DMS 273 (cell line): Measurements from ENCODE around the gene CRYBG2.

Experiments used
- DNase-seq: peaks from one replicate; lab custom pipeline; 2025; ENCODE audit not compliant: unreplicated experiment; lab: John Stamatoyannopoulos, UW

Gene CRYBG2

DNA sequence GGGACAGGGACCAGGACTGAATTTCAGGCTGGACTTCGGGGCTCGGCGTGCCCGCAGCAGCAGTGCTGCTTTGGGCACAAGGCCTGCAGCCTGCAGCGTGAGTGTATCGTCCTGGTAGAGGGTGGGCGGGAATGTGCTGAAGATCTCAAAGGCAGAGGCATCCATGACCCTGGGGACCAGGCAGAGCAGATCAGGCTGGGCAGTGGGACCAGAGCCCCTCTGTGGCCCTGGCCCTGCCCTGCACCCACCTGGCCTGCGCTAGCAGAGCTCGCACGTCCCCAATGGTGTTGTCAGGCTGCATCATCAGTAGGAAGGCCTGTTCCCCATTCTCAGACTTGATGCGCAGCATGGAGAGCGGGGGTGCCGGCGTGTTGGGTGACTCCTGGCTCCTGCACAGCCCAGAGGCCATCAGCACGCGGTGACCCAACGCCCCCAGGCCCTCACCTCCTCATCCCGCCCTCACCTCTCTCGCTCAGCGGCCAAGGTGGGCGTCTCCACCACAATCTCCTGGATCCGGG, 71.5 kb downstream of the CRYBG2 start:
- DNase-seq = no peak

DNA sequence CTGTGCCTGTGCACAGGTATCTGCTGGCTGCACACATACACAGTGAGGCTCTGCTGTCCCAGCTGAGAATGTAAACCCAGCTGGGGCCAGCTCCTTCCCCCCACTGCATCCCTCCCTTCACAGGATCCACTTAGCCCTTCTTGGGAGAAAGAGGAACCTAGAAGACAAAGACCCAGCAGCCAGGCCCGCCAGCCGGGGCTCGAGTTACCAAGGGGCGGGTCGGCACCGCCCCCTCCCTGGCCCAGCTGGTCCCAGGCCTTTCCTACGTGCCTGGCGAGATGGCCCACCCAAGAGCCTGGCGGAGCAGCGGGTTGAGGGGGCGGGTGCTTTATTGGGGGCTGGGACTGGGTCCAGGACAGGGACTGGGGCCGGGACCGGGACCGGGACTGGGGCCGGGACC, 72.0 kb downstream of the CRYBG2 start:
- peak; percentile 74 for DNase-seq

DNA sequence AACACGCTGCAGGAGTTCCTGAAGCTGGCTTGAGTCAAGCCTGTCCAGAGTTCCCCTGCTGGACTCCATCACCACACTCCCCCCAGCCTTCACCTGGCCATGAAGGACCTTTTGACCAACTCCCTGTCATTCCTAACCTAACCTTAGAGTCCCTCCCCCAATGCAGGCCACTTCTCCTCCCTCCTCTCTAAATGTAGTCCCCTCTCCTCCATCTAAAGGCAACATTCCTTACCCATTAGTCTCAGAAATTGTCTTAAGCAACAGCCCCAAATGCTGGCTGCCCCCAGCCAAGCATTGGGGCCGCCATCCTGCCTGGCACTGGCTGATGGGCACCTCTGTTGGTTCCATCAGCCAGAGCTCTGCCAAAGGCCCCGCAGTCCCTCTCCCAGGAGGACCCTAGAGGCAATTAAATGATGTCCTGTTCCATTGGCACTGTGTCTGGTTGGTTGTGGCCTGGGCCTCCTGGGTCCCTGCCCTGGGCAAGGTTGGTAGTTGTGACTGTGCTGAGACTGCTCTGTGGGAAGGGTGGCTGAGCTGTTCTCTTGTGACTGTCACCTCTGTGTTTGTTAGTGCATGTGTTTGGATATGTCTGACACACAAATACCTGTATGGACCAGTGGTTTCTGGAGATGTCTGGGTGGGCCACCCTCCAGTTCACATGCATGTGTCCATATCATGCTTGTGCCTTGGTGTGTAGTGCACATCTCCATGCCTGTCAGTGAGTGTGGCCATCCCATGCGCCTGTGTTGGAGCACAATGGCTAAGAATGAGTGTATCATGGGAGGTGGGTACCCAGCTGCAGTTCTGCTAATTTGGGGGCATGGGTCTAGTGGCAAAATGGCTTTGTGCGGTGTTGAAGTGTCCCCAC, 72.6 kb downstream of the CRYBG2 start:
- no peak for DNase-seq

DNA sequence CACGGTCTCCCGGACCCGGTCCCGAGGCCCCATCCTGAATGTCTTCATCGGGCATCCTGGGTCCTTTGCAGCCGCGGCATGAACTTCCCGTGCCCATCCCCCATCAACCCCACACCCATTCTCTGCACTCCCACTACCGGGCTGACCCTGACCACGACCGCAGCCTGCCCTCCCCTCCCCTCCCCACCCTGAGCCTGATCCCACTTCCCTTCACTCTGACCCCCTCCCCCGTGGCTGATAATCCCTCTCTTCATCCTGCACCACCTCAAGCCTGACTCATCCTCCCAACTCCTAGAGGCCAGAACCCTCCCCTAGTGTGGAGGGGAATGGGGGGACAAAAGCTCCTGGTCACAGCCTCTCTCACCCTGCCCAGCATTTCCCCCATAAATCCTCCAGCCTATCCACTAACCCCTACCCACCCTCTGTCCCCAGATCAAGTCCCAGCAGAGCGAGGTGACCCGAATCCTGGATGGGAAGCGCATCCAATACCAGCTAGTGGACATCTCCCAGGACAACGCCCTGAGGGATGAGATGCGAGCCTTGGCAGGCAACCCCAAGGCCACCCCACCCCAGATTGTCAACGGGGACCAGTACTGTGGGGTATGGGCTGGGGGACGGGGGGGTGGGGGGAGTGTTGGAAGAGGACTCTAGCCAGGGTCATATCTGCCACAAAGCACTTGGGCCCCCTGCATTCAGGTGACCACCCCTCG, 73.4 kb downstream of the CRYBG2 start:
- peak; percentile 60 for DNase-seq

DNA sequence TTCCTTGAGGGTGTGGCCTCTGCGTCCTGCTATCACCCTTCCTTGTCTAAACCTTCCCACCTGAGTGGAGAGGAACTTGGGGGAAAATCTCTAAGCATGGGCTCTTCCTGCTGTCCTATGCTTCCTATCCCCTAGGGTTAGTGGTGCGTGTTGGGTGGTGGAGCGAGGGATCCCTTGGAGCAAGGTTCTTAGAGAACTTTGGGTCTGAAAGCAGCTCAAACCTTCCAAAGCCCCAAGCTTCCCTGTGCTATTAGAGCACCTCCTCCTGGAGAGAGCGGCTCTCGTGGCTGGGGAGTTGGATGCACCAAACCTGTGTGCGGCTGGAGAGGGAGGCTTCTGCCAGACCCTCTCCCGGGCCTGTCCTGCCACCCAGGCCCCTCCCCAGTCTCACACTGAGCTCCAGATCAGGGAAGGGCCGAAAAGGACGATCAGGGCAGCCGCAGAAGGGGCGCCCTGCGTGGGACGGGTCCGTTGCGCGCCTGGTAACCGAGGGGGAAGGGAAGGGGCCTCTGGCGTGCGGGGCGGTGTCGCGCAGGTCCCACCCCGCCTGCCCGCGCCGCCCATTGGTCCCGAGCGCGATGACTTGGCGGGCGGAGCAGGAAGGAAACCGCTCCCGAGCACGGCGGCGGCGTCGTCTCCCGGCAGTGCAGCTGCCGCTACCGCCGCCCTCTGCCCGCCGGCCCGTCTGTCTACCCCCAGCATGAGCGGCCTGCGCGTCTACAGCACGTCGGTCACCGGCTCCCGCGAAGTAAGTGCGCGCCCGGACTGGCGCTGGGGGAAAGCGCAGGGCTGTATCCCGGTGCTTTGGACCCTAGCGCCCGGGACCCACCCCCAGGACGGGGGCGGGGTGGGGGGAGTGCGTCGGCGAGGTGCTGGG, 74.2 kb downstream of the CRYBG2 start, which contains the start of gene SH3BGRL3:
Gene SH3BGRL3 (plus strand): TSS at position 631 of the 877 bp plus-strand sequence. CDS start 70 bp downstream, at position 701.
- DNase-seq = peak; percentile 96

DNA sequence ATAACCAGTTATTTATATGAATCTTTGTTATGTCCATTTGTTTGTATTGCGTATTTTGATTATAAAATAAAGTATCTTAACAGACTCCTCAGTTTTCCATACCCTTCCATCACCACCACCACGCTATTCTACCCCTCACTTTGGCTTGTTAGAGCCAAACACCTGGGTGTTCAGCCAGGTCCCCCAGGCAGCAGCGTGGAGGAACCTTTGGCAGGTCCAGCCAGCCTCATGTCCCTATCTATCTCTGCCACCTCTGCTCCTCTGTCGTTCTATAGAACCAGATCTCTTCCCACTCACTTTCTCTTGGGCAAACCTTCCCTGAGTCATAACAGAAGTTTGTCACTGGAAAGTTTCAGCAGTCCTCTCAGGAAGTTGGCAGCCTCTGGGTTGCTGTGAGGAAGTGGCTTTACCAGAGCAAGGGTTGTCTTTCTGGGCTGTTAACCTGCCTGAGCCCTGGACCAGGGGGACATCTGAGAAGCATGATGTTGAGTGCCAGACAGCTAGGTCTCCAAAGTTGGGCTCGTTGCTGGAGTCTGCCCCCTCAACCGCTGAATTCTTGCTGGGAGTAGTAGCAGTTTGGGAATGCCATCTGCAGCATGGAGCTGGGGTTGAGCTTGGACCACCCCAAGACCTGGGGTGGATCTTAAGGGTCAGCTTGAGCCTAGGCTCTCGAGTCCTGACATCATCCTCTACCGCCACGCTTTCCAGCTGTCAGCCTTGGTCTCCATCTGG, 75.0 kb downstream of the CRYBG2 start:
- peak; percentile 92 for DNase-seq

DNA sequence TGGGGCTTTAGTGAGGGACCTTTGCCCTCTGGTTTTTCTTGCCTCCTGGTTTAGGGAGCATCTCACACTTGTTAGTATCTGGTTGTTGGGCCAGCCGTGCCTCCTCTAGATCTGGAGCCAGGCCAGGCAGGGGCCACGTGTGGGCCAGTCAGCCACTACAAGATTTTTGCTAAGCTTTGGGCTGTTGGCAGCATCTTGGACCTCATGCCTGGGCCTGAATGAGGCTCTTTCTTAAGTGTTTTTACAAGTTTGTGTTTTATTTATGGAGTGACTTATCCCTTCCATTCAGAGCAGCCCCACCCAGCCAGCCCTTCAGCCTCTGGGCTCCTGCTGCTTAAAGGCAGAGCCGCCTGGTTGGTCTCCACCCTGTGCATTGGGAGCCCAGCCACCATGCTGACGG, 75.6 kb downstream of the CRYBG2 start:
- DNase-seq = peak; percentile 62

DNA sequence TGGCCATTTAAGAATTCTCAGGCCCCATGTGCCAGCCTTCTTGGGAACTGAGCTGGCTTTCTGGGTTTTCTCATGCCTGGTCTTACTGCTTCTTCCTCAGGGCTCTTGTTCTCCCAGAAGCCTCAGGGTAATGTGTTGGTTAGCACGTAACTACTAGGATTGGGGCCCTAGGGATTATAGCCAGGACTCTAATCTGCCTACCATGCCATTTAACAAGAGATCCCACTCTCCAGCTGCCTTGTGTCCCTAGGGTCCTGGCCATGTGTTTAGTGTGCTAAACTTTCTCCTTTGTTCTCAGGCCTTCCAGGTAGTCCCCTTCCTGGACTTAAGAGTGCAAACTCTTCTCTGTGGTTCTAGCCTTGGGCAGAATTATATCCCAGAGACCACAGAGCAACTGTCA, 76.2 kb downstream of the CRYBG2 start:
- peak; percentile 58 for DNase-seq

DNA sequence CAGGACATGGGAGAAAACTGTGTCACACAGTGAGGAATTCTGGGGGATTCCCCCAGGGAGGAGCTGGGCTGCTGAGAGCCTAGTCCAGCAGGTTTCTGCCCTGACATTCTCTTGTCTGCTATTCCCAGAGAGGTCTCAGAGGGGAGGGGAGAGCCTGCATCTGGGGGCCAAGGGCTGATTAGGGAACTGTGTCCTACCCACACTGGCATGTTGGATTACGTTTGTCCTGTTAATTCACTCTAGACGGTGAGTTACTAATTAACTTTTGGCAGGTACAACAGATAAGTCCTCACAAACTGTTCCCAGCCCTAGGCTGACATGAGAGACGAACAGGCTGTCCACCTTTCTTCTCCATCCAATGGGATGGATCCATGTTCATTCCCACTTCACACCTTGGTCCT, 76.7 kb downstream of the CRYBG2 start:
- no peak for DNase-seq

DNA sequence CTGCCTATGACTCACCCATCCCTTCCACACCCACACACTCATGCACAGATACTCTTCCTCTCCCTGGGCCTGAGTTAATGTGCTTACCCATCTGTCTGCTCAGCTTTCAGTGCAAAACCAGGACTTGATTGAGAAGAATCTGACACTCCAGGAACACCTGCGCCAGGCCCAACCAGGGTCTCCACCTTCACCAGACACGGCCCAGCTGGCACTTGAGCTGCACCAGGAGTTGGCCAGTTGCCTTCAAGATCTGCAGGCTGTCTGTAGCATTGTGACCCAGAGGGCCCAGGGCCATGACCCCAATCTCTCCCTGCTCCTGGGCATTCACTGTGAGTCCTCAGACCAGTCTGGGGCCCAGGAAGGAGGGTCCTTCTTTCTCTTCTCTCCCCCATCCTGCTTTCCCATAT, 77.5 kb downstream of the CRYBG2 start:
- DNase-seq = peak; percentile 80

DNA sequence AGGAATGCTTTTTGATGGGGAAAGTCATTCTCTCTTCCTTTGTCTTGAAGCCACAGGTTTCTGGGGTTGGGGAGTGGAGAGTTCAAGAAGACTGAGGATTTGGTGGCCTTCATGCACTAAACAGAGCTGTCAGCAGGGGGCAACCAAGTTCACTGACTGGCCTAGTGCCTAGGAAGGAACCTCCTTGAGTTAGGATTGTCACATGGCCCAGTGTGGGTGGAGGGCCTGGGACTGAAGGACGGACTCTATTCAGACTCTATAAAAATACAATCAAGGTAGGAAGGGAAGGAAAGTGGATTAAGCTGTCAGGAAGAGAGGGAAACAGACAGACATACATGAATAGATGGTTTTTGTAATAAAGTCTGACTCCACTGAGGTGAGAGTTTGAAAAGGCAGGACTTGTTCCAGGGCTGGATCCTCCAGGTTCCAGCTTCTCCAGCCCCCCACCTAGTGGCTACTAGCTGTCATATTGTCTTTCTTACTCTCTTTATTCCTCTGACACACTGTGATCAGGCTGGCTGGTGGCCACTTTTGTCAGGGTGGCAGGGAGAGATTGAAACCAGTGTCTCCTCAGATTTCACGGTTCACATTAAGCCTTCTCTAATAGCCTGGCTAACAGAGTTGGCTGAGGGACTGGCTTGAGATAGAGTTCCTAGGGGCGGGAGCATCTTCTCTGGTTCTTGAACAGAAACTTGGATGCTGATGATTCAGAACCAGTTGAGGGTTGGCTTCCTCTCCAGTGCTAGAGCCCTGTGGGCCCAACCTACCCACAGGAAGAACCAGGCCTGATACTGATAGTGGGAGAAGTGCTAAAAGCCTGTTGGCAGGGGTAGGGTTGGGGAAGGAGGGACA, 78.1 kb downstream of the CRYBG2 start:
- DNase-seq = peak; percentile 92

DNA sequence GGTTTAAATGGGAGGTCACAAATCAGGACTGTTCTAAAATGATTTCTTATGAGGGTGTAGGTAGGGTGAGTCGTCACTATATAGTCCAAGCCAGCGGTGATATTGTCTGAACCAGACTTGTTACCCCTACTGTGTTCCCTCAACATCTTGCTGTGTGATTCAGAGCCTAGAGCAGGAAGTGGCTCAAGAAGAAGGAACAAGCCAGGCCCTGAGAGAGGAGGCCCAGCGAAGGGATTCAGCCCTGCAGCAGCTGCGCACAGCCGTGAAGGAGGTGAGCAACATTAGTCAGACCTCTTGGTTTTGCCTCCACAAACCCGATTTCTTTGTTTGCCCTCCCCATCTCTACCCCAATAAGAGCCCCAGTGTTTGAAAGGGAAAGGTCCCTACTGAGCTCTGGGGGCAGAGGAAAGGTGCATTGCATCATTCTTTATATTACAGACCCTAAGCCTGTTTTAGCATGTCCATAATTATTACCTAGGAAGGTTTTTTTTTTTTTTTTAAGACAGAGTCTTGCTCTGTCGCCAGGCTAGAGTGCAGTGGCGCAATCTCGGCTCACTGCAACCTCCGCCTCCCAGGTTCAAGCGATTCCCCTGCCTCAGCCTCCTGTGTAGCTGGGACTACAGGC, 79.0 kb downstream of the CRYBG2 start:
- no peak for DNase-seq
